Chondrocyte (in vitro differentiated cells): ENCODE measurements around the gene ELMO1. TPM values are rescaled to one million over a fixed set of nuclear protein-coding genes. Genes with fewer than 3 reads are reported as not detected.

Experiments used
- DNase-seq: peaks from one replicate; pipeline ENCODE4 v3.0.0; 2021; ENCODE audit warnings: mixed read lengths, low spot score
- H3K27ac Mint-ChIP-seq: one replicate; pipeline ENCODE4 v1.8.0; 2021; ENCODE audit warnings: mild to moderate bottlenecking, moderate library complexity, mixed read lengths; ENCODE audit not compliant: unreplicated experiment
- H3K27me3 Mint-ChIP-seq: 2 replicates; pipeline ENCODE4 v1.8.0; 2021; ENCODE audit warnings: low read depth, mixed read lengths
- H3K36me3 Mint-ChIP-seq: 2 replicates; pipeline ENCODE4 v1.8.0; 2021; ENCODE audit warnings: low read depth, mixed read lengths
- H3K4me1 Mint-ChIP-seq: 2 replicates; pipeline ENCODE4 v1.8.0; 2021; ENCODE audit warnings: low read depth, mild to moderate bottlenecking, mixed read lengths
- H3K4me3 Mint-ChIP-seq: one replicate; pipeline ENCODE4 v1.8.0; 2021; ENCODE audit warnings: mild to moderate bottlenecking, moderate library complexity, mixed read lengths; ENCODE audit not compliant: unreplicated experiment
- H3K9me3 Mint-ChIP-seq: 2 replicates; pipeline ENCODE4 v1.8.0; 2021; ENCODE audit warnings: low read depth, mixed read lengths
- CTCF ChIP-seq: fragments of 200-600 bp; sonication (generic); IDR thresholded peaks from 2 replicates; pipeline ENCODE4 v1.5.0; 2021; ENCODE audit warnings: antibody characterized with exemption, mild to moderate bottlenecking, moderate library complexity
- total RNA-seq: library from RNA; stranded (reverse); gene quantifications from 3 replicates; pipeline ENCODE4 v1.2.1, GENCODE V29; 2021

ELMO1 gene
- total RNA-seq, 1 donor from 2014 or later, result 0.42 TPM

GRCh38 chr7:37342176-37342687, 106.4 kb downstream of the ELMO1 start:
- Mint-ChIP-seq H3K27me3 (no peaks in the 10 kb centered on the region), H3K9me3 (no peaks in the 10 kb centered on the region), H3K27ac (no peak overlapping the region), H3K36me3 (no peaks in the 10 kb centered on the region), H3K4me3 (no peak overlapping the region), H3K4me1 (no peaks in the 10 kb centered on the region)
- DNase-seq, result no peak
- no peak for TF ChIP-seq CTCF

GRCh38 chr7:37341033-37341630, 107.5 kb downstream of the ELMO1 start:
- Mint-ChIP-seq H3K27me3 (no peaks in the 10 kb centered on the region), H3K4me3 (no peak overlapping the region), H3K4me1 (no peaks in the 10 kb centered on the region), H3K36me3 (no peaks in the 10 kb centered on the region), H3K9me3 (peaks cover 6% of the 10 kb centered on the region), H3K27ac (no peak overlapping the region)
- TF ChIP-seq CTCF, result no peak
- no peak for DNase-seq

- no peak for TF ChIP-seq CTCF
- no peaks in the 10 kb centered on the region for H3K27me3 Mint-ChIP-seq
- H3K4me1 Mint-ChIP-seq, result no peaks in the 10 kb centered on the region
- H3K27ac Mint-ChIP-seq, result no peak overlapping the region
- H3K4me3 Mint-ChIP-seq, result no peak overlapping the region
- H3K36me3 Mint-ChIP-seq, result no peaks in the 10 kb centered on the region
- no peak for DNase-seq
- H3K9me3 Mint-ChIP-seq, result peaks cover 6% of the 10 kb centered on the region
Observed at GRCh38 chr7:37338966-37339365, 109.7 kb downstream of the ELMO1 start.

- no peaks in the 10 kb centered on the region for H3K36me3 Mint-ChIP-seq
- no peak for TF ChIP-seq CTCF
- H3K4me3 Mint-ChIP-seq, result no peak overlapping the region
- no peak for DNase-seq
- H3K27me3 Mint-ChIP-seq, result no peaks in the 10 kb centered on the region
- peaks cover 6% of the 10 kb centered on the region for H3K4me1 Mint-ChIP-seq
- H3K27ac Mint-ChIP-seq, result no peak overlapping the region
- peaks cover 6% of the 10 kb centered on the region for H3K9me3 Mint-ChIP-seq
Observed at GRCh38 chr7:37337522-37337921, 111.1 kb downstream of the ELMO1 start.

- no peaks in the 10 kb centered on the region for H3K36me3 Mint-ChIP-seq
- no peak overlapping the region for H3K4me3 Mint-ChIP-seq
- H3K27me3 Mint-ChIP-seq, result no peaks in the 10 kb centered on the region
- no peak overlapping the region for H3K27ac Mint-ChIP-seq
- no peak for DNase-seq
- no peak for TF ChIP-seq CTCF
- H3K4me1 Mint-ChIP-seq, result peaks cover 6% of the 10 kb centered on the region
- H3K9me3 Mint-ChIP-seq, result peaks cover 6% of the 10 kb centered on the region
Observed at GRCh38 chr7:37336259-37336658, 112.4 kb downstream of the ELMO1 start.
